SK-N-SH (cell line): ENCODE results near the gene RPS6KA2.

Experiments used
- CHD2 ChIP-seq: fragments of 150-350 bp; IDR thresholded peaks from 2 replicates; pipeline ENCODE4 v1.6.1; 2018; ENCODE audit warnings: low read length; ENCODE audit not compliant: partially characterized antibody
- EZH2phosphoT487 ChIP-seq: fragments of 200-600 bp; sonication (generic); IDR thresholded peaks from 2 replicates; pipeline ENCODE4 v1.6.1; 2017; ENCODE audit warnings: low read depth, mixed run types, mild to moderate bottlenecking, antibody characterized with exemption, moderate library complexity, borderline replicate concordance
- JUND ChIP-seq: IDR thresholded peaks from 2 replicates; pipeline ENCODE4 v1.4.0; 2012
- POLR2AphosphoS5 ChIP-seq: IDR thresholded peaks from 2 replicates; pipeline ENCODE4 v1.6.1; 2012; ENCODE audit warnings: low read depth, low read length
- RFX5 ChIP-seq: IDR thresholded peaks from 2 replicates; pipeline ENCODE4 v1.6.1; 2012; ENCODE audit warnings: mild to moderate bottlenecking, improper control_type of control experiment, low read length
- RXRA ChIP-seq: IDR thresholded peaks from 2 replicates; pipeline ENCODE4 v1.4.0; 2012; ENCODE audit warnings: low read depth, mild to moderate bottlenecking, borderline replicate concordance
- SIN3A ChIP-seq: IDR thresholded peaks from 2 replicates; pipeline ENCODE4 v1.6.1; 2012; ENCODE audit warnings: low read depth, mild to moderate bottlenecking, low read length, moderate library complexity, borderline replicate concordance
- YY1 ChIP-seq: IDR thresholded peaks from 2 replicates; pipeline ENCODE4 v1.4.0; 2012; ENCODE audit warnings: low read depth, mild to moderate bottlenecking
- TF ChIP-seq, protein P1 (sequence below): fragments of 200-600 bp; sonication (generic); IDR thresholded peaks from 2 replicates; pipeline ENCODE4 v1.6.1; 2017; ENCODE audit warnings: antibody characterized with exemption, mild to moderate bottlenecking, moderate library complexity
- TF ChIP-seq, protein P2 (sequence below): IDR thresholded peaks from 2 replicates; pipeline ENCODE4 v1.4.0; 2012; ENCODE audit warnings: low read depth, borderline replicate concordance

DNA sequence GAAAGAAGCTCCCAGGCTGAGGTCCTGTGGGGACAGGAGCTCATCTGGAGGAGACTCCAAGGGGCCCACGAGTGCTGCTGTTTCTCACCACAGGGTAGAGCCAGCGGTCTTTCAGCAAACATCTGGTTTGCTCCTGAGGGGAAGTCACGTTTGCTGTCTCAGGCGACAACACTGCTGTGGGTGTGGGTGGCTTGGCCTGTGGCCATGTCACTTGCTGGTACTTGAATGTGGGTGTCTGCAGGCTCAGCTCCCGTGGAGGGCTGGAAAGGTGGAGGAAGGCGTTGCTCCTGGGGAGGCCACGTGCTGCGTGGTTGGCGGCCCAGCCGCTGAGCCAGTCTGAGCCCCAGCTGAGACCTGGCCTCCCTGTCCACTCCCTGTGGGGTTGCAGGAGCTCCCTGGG lies 191.5 kb downstream of the RPS6KA2 start:
- TF ChIP-seq, protein P1, sequence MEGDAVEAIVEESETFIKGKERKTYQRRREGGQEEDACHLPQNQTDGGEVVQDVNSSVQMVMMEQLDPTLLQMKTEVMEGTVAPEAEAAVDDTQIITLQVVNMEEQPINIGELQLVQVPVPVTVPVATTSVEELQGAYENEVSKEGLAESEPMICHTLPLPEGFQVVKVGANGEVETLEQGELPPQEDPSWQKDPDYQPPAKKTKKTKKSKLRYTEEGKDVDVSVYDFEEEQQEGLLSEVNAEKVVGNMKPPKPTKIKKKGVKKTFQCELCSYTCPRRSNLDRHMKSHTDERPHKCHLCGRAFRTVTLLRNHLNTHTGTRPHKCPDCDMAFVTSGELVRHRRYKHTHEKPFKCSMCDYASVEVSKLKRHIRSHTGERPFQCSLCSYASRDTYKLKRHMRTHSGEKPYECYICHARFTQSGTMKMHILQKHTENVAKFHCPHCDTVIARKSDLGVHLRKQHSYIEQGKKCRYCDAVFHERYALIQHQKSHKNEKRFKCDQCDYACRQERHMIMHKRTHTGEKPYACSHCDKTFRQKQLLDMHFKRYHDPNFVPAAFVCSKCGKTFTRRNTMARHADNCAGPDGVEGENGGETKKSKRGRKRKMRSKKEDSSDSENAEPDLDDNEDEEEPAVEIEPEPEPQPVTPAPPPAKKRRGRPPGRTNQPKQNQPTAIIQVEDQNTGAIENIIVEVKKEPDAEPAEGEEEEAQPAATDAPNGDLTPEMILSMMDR: no peak
- no peak for TF ChIP-seq RFX5
- no peak for TF ChIP-seq YY1
- peak; percentile 25 for TF ChIP-seq CHD2
- TF ChIP-seq, protein P2, sequence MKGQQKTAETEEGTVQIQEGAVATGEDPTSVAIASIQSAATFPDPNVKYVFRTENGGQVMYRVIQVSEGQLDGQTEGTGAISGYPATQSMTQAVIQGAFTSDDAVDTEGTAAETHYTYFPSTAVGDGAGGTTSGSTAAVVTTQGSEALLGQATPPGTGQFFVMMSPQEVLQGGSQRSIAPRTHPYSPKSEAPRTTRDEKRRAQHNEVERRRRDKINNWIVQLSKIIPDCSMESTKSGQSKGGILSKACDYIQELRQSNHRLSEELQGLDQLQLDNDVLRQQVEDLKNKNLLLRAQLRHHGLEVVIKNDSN: no peak
- TF ChIP-seq POLR2AphosphoS5: no peak
- TF ChIP-seq JUND: no peak
- no peak for TF ChIP-seq RXRA
- no peak for TF ChIP-seq EZH2phosphoT487
- no peak for TF ChIP-seq SIN3A
